Muscle of leg (tissue), 11 donors: ENCODE results near the gene CLNK. TPM values are rescaled to one million over a fixed set of nuclear protein-coding genes. Genes with fewer than 3 reads are reported as not detected.

Experiments used
- DNase-seq: peaks from one replicate; pipeline ENCODE4 v3.0.0; 2013
- H3K27ac ChIP-seq: one replicate; pipeline ENCODE4 v1.5.1; 2013; ENCODE audit warnings: mild to moderate bottlenecking, low read length, control low read depth
- H3K27me3 ChIP-seq: one replicate; pipeline ENCODE4 v1.6.1; 2013; ENCODE audit warnings: low read length; ENCODE audit not compliant: control insufficient read depth, insufficient read depth
- H3K36me3 ChIP-seq: one replicate; pipeline ENCODE4 v1.6.1; 2013; ENCODE audit warnings: low read length; ENCODE audit not compliant: control insufficient read depth, insufficient read depth
- H3K4me1 ChIP-seq: one replicate; pipeline ENCODE4 v1.6.1; 2013; ENCODE audit warnings: low read length; ENCODE audit not compliant: control insufficient read depth, insufficient read depth
- H3K4me3 ChIP-seq: one replicate; pipeline ENCODE4 v1.5.1; 2013; ENCODE audit warnings: low read length, control low read depth
- H3K9me3 ChIP-seq: replicated peaks from 2 replicates; pipeline ENCODE4 v1.6.1; 2013; ENCODE audit warnings: low read depth, low read length; ENCODE audit not compliant: control insufficient read depth
- WGBS: methylation state at CpG from one replicate; pipeline ENCODE4 v1.1.5; 2013; ENCODE audit warnings: missing lambda C conversion rate; ENCODE audit not compliant: insufficient coverage; 5-methylcytosine and 5-hydroxymethylcytosine counted together
- polyA plus RNA-seq, 8 donors: library from polyadenylated mRNA; unstranded; fragments of 120-200 nt; gene quantifications; one replicate each; pipeline versions ENCODE4 v1.2.1 to v1.2.3, GENCODE V29; 2013; ENCODE audit warnings: inconsistent platforms in 1 of 8, low replicate concordance in 1 of 8; ENCODE audit not compliant: insufficient read length in 8 of 8, insufficient read depth in 1 of 8
- total RNA-seq: library from RNA; stranded (reverse); fragments of 120-200 nt; gene quantifications from one replicate; pipeline ENCODE4 v1.2.4, GENCODE V29; 2013

CLNK gene
- total and polyA plus RNA-seq, 9 donors = 0.04 to 0.32 (median 0.21) TPM; not detected in 1

DNA sequence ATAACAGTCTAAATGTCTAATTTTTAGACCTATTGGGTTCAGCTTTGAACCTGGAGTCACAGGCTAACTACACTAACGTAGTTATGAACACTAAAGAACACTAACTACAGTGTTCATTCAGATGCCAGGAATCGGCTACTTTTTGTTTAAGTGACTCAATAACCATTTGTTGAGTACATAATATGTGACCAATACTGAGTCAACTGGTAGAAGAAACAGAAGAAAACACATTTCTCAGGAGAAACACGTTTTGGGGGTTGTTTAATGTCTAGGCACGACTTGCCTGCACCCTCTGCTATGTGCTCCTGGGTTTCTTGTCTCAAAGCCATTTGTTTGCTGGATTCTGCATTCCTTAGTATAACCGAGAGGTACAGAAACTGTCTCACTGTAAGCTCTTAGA lies 18.6 kb upstream of the CLNK start:
- no CpG with 5 or more reads among the region's 5 CpGs for WGBS

GRCh38 chr4:10701702-10702460 lies 17.3 kb upstream of the CLNK start:
- no peak for DNase-seq
- Histone ChIP-seq H3K27ac (no peak overlapping the region), H3K27me3 (no peaks in the 10 kb centered on the region), H3K36me3 (no peaks in the 10 kb centered on the region), H3K9me3 (no peaks in the 10 kb centered on the region), H3K4me1 (no peaks in the 10 kb centered on the region), H3K4me3 (no peak overlapping the region)
- 68% methylated on average over 4 of the region's 7 CpGs for WGBS

More for the DNA sequence above, 18.6 kb upstream of the CLNK start:
- Histone ChIP-seq H3K36me3 (no peaks in the 10 kb centered on the region), H3K27ac (no peak overlapping the region), H3K4me3 (no peak overlapping the region), H3K4me1 (no peaks in the 10 kb centered on the region), H3K27me3 (no peaks in the 10 kb centered on the region), H3K9me3 (no peaks in the 10 kb centered on the region)
- DNase-seq = no peak

- no CpG with 5 or more reads among the region's 3 CpGs for WGBS
- no peak overlapping the region for H3K27ac ChIP-seq
- H3K27me3 ChIP-seq = no peaks in the 10 kb centered on the region
Observed at GRCh38 chr4:10701161-10701560, 16.6 kb upstream of the CLNK start.

DNA sequence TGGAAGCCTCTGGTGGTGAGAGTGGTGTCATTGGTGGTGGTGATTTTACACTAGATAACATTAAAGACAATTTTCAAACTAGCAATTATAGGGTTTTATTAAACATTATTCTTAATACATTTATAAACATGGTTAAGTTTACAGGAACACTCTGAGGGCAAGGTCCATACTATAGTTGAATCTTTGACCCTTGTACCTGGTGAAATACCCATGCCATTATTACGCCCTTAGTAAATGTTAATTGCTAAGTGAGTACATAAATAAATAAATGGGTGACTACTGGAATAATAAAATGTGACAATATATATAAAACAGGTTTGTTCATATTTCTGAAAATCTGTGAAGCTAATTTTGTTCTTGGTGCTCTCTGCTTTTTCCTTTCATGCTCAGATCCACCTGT lies 13.6 kb upstream of the CLNK start:
- Histone ChIP-seq H3K36me3 (no peaks in the 10 kb centered on the region), H3K27me3 (no peaks in the 10 kb centered on the region), H3K9me3 (no peaks in the 10 kb centered on the region), H3K4me3 (no peak overlapping the region), H3K4me1 (no peaks in the 10 kb centered on the region), H3K27ac (no peak overlapping the region)
- no CpG with 5 or more reads among the region's 1 CpG for WGBS
- DNase-seq = no peak

More at GRCh38 chr4:10701161-10701560, 16.6 kb upstream of the CLNK start:
- H3K4me3 ChIP-seq = no peak overlapping the region
- no peaks in the 10 kb centered on the region for H3K36me3 ChIP-seq
- no peaks in the 10 kb centered on the region for H3K4me1 ChIP-seq
- DNase-seq = no peak
- H3K9me3 ChIP-seq = no peaks in the 10 kb centered on the region

- no peaks in the 10 kb centered on the region for H3K27me3 ChIP-seq
- no peak overlapping the region for H3K4me3 ChIP-seq
- no peaks in the 10 kb centered on the region for H3K36me3 ChIP-seq
- no peaks in the 10 kb centered on the region for H3K4me1 ChIP-seq
- H3K9me3 ChIP-seq = no peaks in the 10 kb centered on the region
- H3K27ac ChIP-seq = no peak overlapping the region
- no peak for DNase-seq
- WGBS = 32% methylated on average over 4 of the region's 5 CpGs
Observed at GRCh38 chr4:10697086-10697485, 12.5 kb upstream of the CLNK start.

- 87% methylated on average over 2 of the region's 4 CpGs for WGBS
- Histone ChIP-seq H3K9me3 (no peaks in the 10 kb centered on the region), H3K4me1 (no peaks in the 10 kb centered on the region), H3K27me3 (no peaks in the 10 kb centered on the region), H3K36me3 (no peaks in the 10 kb centered on the region), H3K27ac (no peak overlapping the region), H3K4me3 (no peak overlapping the region)
- DNase-seq = no peak
Observed at GRCh38 chr4:10696253-10696652, 11.7 kb upstream of the CLNK start.

GRCh38 chr4:10694828-10695209 lies 10.3 kb upstream of the CLNK start:
- H3K4me3 ChIP-seq = no peak overlapping the region
- H3K36me3 ChIP-seq = no peaks in the 10 kb centered on the region
- no peaks in the 10 kb centered on the region for H3K4me1 ChIP-seq
- WGBS = 92% methylated on average over 1 of the region's 1 CpG
- H3K9me3 ChIP-seq = no peaks in the 10 kb centered on the region
- H3K27ac ChIP-seq = no peak overlapping the region
- H3K27me3 ChIP-seq = no peaks in the 10 kb centered on the region
- no peak for DNase-seq

DNA sequence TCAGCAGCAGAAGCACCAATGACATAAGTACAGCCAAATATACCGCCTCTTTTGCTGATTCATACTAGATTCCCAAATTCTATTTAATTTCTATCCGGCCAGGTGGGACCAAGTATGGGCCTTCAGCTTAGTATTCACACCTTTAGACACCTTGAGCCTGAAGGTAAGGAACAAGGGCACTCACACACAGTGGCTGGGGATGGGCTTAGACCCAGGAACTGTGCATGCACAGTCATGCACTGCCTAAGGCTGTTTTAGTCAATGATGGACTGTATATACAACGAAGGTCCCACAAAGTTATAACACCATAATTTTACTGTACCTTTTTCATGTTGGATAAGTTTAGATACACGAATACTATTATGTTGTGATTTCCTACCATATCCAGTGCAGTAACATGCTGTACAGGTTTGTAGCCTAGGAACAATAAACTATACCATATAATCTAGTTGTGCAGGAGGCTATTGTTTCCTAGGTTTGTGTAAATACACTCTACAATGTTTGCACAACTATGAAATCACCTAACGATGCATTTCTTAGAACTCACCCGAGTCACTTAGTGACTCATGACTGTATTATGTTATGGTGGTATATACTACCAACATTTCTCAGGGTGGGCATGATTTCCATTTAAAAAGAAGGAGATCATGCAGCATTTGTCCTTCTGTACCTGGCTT lies 9.7 kb upstream of the CLNK start:
- no peaks in the 10 kb centered on the region for H3K9me3 ChIP-seq
- no peak for DNase-seq
- no peak overlapping the region for H3K27ac ChIP-seq

DNA sequence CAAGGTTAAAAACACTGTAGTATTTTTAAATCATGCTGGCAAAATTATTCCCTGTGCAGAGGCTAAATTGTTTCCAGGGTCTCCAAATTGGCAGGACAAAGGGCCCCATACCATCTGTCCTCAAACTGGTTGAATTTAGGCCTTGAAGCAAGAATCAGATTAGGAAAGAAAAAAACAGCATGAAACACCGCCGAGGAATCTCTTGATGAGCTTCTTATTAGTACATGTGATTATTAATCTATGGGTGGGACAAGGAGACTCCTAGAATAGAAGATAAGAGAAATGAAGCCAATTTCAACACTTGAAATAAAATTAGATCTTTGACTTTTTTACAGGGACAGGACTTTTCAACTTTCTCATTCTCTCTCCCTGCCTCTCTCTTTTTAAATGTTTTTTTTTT lies 7.1 kb upstream of the CLNK start:
- H3K4me1 ChIP-seq = no peaks in the 10 kb centered on the region
- 100% methylated on average over 2 of the region's 2 CpGs for WGBS
- no peaks in the 10 kb centered on the region for H3K27me3 ChIP-seq
- DNase-seq = no peak
- H3K9me3 ChIP-seq = no peaks in the 10 kb centered on the region
- H3K36me3 ChIP-seq = no peaks in the 10 kb centered on the region
- H3K4me3 ChIP-seq = no peak overlapping the region
- H3K27ac ChIP-seq = no peak overlapping the region

More for the DNA sequence above, 9.7 kb upstream of the CLNK start:
- Histone ChIP-seq H3K27me3 (no peaks in the 10 kb centered on the region), H3K4me1 (no peaks in the 10 kb centered on the region), H3K36me3 (no peaks in the 10 kb centered on the region), H3K4me3 (no peak overlapping the region)
- no CpG with 5 or more reads among the region's 6 CpGs for WGBS

- WGBS = 84% methylated on average over 5 of the region's 8 CpGs
- no peaks in the 10 kb centered on the region for H3K9me3 ChIP-seq
- no peak overlapping the region for H3K4me3 ChIP-seq
Observed at GRCh38 chr4:10690185-10690907, 5.8 kb upstream of the CLNK start.

More at GRCh38 chr4:10690185-10690907, 5.8 kb upstream of the CLNK start:
- no peaks in the 10 kb centered on the region for H3K27me3 ChIP-seq
- no peaks in the 10 kb centered on the region for H3K4me1 ChIP-seq
- no peak overlapping the region for H3K27ac ChIP-seq
- peak; percentile 5 for DNase-seq
- no peaks in the 10 kb centered on the region for H3K36me3 ChIP-seq
